Testis (tissue), 2 donors: ENCODE data around the gene PRKAR2B.

Source experiments
- POLR2A ChIP-seq: fragments of 450-650 bp; IDR thresholded peaks from one replicate; pipeline ENCODE4 v1.6.1; 2017; ENCODE audit warnings: antibody characterized with exemption, mild to moderate bottlenecking, moderate library complexity
- TF ChIP-seq, protein P1 (sequence below), 3 experiments: fragments of 450-650 bp in 2 of 3; fragments of 200-600 bp in 1 of 3; sonication (generic) in 1 of 3; IDR thresholded peaks; one replicate each; pipeline ENCODE4 v1.5.1; 2016 to 2019; ENCODE audit warnings: antibody characterized with exemption in 3 of 3, mild to moderate bottlenecking in 2 of 3, moderate library complexity in 1 of 3

- TF ChIP-seq, protein P1, sequence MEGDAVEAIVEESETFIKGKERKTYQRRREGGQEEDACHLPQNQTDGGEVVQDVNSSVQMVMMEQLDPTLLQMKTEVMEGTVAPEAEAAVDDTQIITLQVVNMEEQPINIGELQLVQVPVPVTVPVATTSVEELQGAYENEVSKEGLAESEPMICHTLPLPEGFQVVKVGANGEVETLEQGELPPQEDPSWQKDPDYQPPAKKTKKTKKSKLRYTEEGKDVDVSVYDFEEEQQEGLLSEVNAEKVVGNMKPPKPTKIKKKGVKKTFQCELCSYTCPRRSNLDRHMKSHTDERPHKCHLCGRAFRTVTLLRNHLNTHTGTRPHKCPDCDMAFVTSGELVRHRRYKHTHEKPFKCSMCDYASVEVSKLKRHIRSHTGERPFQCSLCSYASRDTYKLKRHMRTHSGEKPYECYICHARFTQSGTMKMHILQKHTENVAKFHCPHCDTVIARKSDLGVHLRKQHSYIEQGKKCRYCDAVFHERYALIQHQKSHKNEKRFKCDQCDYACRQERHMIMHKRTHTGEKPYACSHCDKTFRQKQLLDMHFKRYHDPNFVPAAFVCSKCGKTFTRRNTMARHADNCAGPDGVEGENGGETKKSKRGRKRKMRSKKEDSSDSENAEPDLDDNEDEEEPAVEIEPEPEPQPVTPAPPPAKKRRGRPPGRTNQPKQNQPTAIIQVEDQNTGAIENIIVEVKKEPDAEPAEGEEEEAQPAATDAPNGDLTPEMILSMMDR (IDR thresholded peaks at IDR 0.05) = no peak
- TF ChIP-seq POLR2A = no peak
Measured at GRCh38 chr7:107130487-107131220, 86.1 kb downstream of the PRKAR2B start.
